Right lobe of liver (tissue), 4 donors: ENCODE data around the gene CAST.

Experiments used
- POLR2A ChIP-seq: fragments of 450-650 bp; IDR thresholded peaks from one replicate; pipeline ENCODE4 v1.6.1; 2017; ENCODE audit warnings: antibody characterized with exemption, mild to moderate bottlenecking
- TF ChIP-seq, protein P1 (sequence below), 4 donors: fragments of 200-600 bp in 3 of 4; fragments of 450-650 bp in 1 of 4; IDR thresholded peaks; one replicate each; pipeline versions ENCODE4 v1.5.1 to v1.8.0; 2016 to 2022; ENCODE audit warnings: antibody characterized with exemption in 4 of 4, mild to moderate bottlenecking in 2 of 4
- donor health status: DM: no; HTN: no; CAD: no.
- donor health status: DM: no; HTN: no; CAD: no.
- donor health status: DM: no; HTN: yes; CAD: no.

DNA sequence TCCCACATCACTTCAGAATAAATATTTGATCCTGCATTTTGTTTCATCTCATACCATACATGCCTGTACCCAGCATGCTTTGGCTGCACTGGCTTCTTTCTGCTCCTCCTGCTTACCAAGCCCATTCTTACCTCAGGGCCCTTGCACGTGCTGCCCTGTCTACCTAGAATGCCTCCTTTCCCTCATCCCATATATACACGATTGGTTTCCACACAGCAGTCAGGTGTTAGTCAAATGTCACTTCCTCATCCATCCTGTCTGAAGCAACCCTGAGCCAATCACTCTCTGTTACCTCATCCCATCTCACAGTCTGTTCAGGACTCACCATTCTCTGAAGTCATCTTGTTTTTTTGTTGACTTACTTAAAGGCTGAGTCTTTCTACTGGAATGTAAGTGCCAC is 30.3 kb downstream of the CAST start:
- TF ChIP-seq, protein P1, sequence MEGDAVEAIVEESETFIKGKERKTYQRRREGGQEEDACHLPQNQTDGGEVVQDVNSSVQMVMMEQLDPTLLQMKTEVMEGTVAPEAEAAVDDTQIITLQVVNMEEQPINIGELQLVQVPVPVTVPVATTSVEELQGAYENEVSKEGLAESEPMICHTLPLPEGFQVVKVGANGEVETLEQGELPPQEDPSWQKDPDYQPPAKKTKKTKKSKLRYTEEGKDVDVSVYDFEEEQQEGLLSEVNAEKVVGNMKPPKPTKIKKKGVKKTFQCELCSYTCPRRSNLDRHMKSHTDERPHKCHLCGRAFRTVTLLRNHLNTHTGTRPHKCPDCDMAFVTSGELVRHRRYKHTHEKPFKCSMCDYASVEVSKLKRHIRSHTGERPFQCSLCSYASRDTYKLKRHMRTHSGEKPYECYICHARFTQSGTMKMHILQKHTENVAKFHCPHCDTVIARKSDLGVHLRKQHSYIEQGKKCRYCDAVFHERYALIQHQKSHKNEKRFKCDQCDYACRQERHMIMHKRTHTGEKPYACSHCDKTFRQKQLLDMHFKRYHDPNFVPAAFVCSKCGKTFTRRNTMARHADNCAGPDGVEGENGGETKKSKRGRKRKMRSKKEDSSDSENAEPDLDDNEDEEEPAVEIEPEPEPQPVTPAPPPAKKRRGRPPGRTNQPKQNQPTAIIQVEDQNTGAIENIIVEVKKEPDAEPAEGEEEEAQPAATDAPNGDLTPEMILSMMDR (IDR thresholded peaks at IDR 0.05), result no peak
- no peak for TF ChIP-seq POLR2A
